ENCODE measurements around the gene NAA10.
A peak's percentile ranks its signal among the peaks of the same experiment; 100 is the strongest.

NAA10 gene

GRCh38 chrX:153927922-153928760 is 6.7 kb downstream of the NAA10 start:
- DNase-seq (ENCODE audit: low spot score): peak; percentile 94

- no peak for DNase-seq (ENCODE audit: low spot score)
Observed at GRCh38 chrX:153927672-153927921, 7.2 kb downstream of the NAA10 start.

- DNase-seq (ENCODE audit: low spot score): no peak
Observed at GRCh38 chrX:153926858-153927671, 7.8 kb downstream of the NAA10 start.

GRCh38 chrX:153926552-153926857 is 8.3 kb downstream of the NAA10 start:
- no peak for DNase-seq (ENCODE audit: low spot score)

- no peak for DNase-seq (ENCODE audit: low spot score)
Observed at GRCh38 chrX:153925739-153926551, 8.9 kb downstream of the NAA10 start, which contains the start of gene ARHGAP4. ARHGAP4 (minus strand) TSS chrX:153926264; CDS start chrX:153926202, 62 bp downstream.

- DNase-seq (ENCODE audit: low spot score): no peak
Observed at GRCh38 chrX:153925387-153925738, 9.5 kb downstream of the NAA10 start.

GRCh38 chrX:153924149-153924861 is 10.5 kb downstream of the NAA10 start:
- peak; percentile 70 for DNase-seq (ENCODE audit: low spot score)

GRCh38 chrX:153922932-153923857 is 11.6 kb downstream of the NAA10 start:
- peak; percentile 84 for DNase-seq (ENCODE audit: low spot score)

GRCh38 chrX:153921511-153922446 is 13.1 kb downstream of the NAA10 start:
- DNase-seq (ENCODE audit: low spot score): no peak

- no peak for DNase-seq (ENCODE audit: low spot score)
Observed at GRCh38 chrX:153921070-153921469, 13.8 kb downstream of the NAA10 start.

GRCh38 chrX:153920546-153920945 is 14.3 kb downstream of the NAA10 start:
- DNase-seq (ENCODE audit: low spot score): no peak

- DNase-seq (ENCODE audit: low spot score): no peak
Observed at GRCh38 chrX:153919281-153919680, 15.6 kb downstream of the NAA10 start.

GRCh38 chrX:153917869-153918268 is 17.0 kb downstream of the NAA10 start:
- DNase-seq (ENCODE audit: low spot score): no peak

GRCh38 chrX:153913701-153914100 is 21.1 kb downstream of the NAA10 start:
- DNase-seq (ENCODE audit: low spot score): no peak

GRCh38 chrX:153913211-153913610 is 21.6 kb downstream of the NAA10 start:
- DNase-seq (ENCODE audit: low spot score): no peak

- DNase-seq (ENCODE audit: low spot score): no peak
Observed at GRCh38 chrX:153911798-153912197, 23.0 kb downstream of the NAA10 start.

- no peak for DNase-seq (ENCODE audit: low spot score)
Observed at GRCh38 chrX:153910446-153910845, 24.4 kb downstream of the NAA10 start.

GRCh38 chrX:153909980-153910360 is 24.9 kb downstream of the NAA10 start:
- DNase-seq (ENCODE audit: low spot score): no peak

- DNase-seq (ENCODE audit: low spot score): peak; percentile 77
Observed at GRCh38 chrX:153909024-153909979, 25.5 kb downstream of the NAA10 start.
